Measurements from ENCODE around the gene RASEF. TPM values are rescaled to one million over a fixed set of nuclear protein-coding genes. Genes with fewer than 3 reads are reported as not detected.

The RASEF gene
- total and polyA plus RNA-seq, 4 donors: 0.06 to 2.0 (median 0.14) TPM

GRCh38 chr9:83027153-83027891 is 35.6 kb downstream of the RASEF start:
- DNase-seq: no peak
- no peak for ATAC-seq (ENCODE audit: low FRiP score)
- WGBS, 2 donors: 89 to 93% methylated on average over 5 of the region's 5 CpGs
- H3K27ac ChIP-seq (ENCODE audit: low read depth in 1 of 2, low read length in 2 of 2): no peak overlapping the region
- no peaks in the 10 kb centered on the region for H3K4me1 ChIP-seq (ENCODE audit: control insufficient read depth in 1 of 2, insufficient read depth in 2 of 2, low read length in 2 of 2)
- intact Hi-C loops (cut with DNase I): no loop called here
- no peak overlapping the region for H3K4me3 ChIP-seq (ENCODE audit: low read length in 2 of 2)
- H3K9me3 ChIP-seq (ENCODE audit: control insufficient read depth, low read length): peaks cover 2% of the 10 kb centered on the region
- no peaks in the 10 kb centered on the region for H3K27me3 ChIP-seq (ENCODE audit: control insufficient read depth in 1 of 2, insufficient read depth in 2 of 2, low read length in 1 of 2)
- no peaks in the 10 kb centered on the region for H3K36me3 ChIP-seq (ENCODE audit: control insufficient read depth in 1 of 2, insufficient read depth in 2 of 2, low read length in 1 of 2)

GRCh38 chr9:83024506-83025125 is 38.3 kb downstream of the RASEF start:
- Histone ChIP-seq H3K27me3 (ENCODE audit: control insufficient read depth in 1 of 2, insufficient read depth in 2 of 2, low read length in 1 of 2) (no peaks in the 10 kb centered on the region), H3K36me3 (ENCODE audit: control insufficient read depth in 1 of 2, insufficient read depth in 2 of 2, low read length in 1 of 2) (no peaks in the 10 kb centered on the region), H3K27ac (ENCODE audit: low read depth in 1 of 2, low read length in 2 of 2) (no peak overlapping the region), H3K9me3 (ENCODE audit: control insufficient read depth, low read length) (no peaks in the 10 kb centered on the region), H3K4me1 (ENCODE audit: control insufficient read depth in 1 of 2, insufficient read depth in 2 of 2, low read length in 2 of 2) (no peaks in the 10 kb centered on the region), H3K4me3 (ENCODE audit: low read length in 2 of 2) (no peak overlapping the region)
- intact Hi-C loops (cut with DNase I): no loop called here
- 47 to 49% methylated on average over 7 of the region's 7 CpGs for WGBS, 2 donors
- ATAC-seq (ENCODE audit: low FRiP score): no peak
- no peak for DNase-seq

GRCh38 chr9:83023151-83023550 is 39.8 kb downstream of the RASEF start:
- ATAC-seq (ENCODE audit: low FRiP score) (no peak), DNase-seq (no peak)

GRCh38 chr9:83020864-83021263 is 42.1 kb downstream of the RASEF start:
- Histone ChIP-seq H3K27me3 (ENCODE audit: control insufficient read depth in 1 of 2, insufficient read depth in 2 of 2, low read length in 1 of 2) (no peaks in the 10 kb centered on the region), H3K4me3 (ENCODE audit: low read length in 2 of 2) (no peak overlapping the region), H3K36me3 (ENCODE audit: control insufficient read depth in 1 of 2, insufficient read depth in 2 of 2, low read length in 1 of 2) (no peaks in the 10 kb centered on the region), H3K9me3 (ENCODE audit: control insufficient read depth, low read length) (peaks cover 2% of the 10 kb centered on the region), H3K27ac (ENCODE audit: low read depth in 1 of 2, low read length in 2 of 2) (no peak overlapping the region), H3K4me1 (ENCODE audit: control insufficient read depth in 1 of 2, insufficient read depth in 2 of 2, low read length in 2 of 2) (no peaks in the 10 kb centered on the region)
- DNase-seq (no peak), ATAC-seq (ENCODE audit: low FRiP score) (no peak)
- 89 to 94% methylated on average over 2 of the region's 2 CpGs for WGBS, 2 donors
- intact Hi-C loops (cut with DNase I): no loop called here

More at GRCh38 chr9:83023151-83023550, 39.8 kb downstream of the RASEF start:
- Histone ChIP-seq H3K4me1 (ENCODE audit: control insufficient read depth in 1 of 2, insufficient read depth in 2 of 2, low read length in 2 of 2) (no peaks in the 10 kb centered on the region), H3K27ac (ENCODE audit: low read depth in 1 of 2, low read length in 2 of 2) (no peak overlapping the region), H3K36me3 (ENCODE audit: control insufficient read depth in 1 of 2, insufficient read depth in 2 of 2, low read length in 1 of 2) (no peaks in the 10 kb centered on the region), H3K27me3 (ENCODE audit: control insufficient read depth in 1 of 2, insufficient read depth in 2 of 2, low read length in 1 of 2) (no peaks in the 10 kb centered on the region), H3K4me3 (ENCODE audit: low read length in 2 of 2) (no peak overlapping the region), H3K9me3 (ENCODE audit: control insufficient read depth, low read length) (no peaks in the 10 kb centered on the region)
- WGBS, 2 donors: 82% methylated on average over 1 of the region's 1 CpG
- intact Hi-C loops (cut with DNase I): no loop called here

- no peaks in the 10 kb centered on the region for H3K27me3 ChIP-seq (ENCODE audit: control insufficient read depth in 1 of 2, insufficient read depth in 2 of 2, low read length in 1 of 2)
- ATAC-seq (ENCODE audit: low FRiP score): no peak
- H3K4me1 ChIP-seq (ENCODE audit: control insufficient read depth in 1 of 2, insufficient read depth in 2 of 2, low read length in 2 of 2): no peaks in the 10 kb centered on the region
- no peaks in the 10 kb centered on the region for H3K36me3 ChIP-seq (ENCODE audit: control insufficient read depth in 1 of 2, insufficient read depth in 2 of 2, low read length in 1 of 2)
- 90% methylated on average over 7 of the region's 7 CpGs for WGBS, 2 donors
- H3K9me3 ChIP-seq (ENCODE audit: control insufficient read depth, low read length): peaks cover 2% of the 10 kb centered on the region
- no peak for DNase-seq
- no peak overlapping the region for H3K4me3 ChIP-seq (ENCODE audit: low read length in 2 of 2)
- intact Hi-C loops (cut with DNase I): no loop called here
- no peak overlapping the region for H3K27ac ChIP-seq (ENCODE audit: low read depth in 1 of 2, low read length in 2 of 2)
These were observed 42.6 kb downstream of the RASEF start for GRCh38 chr9:83020327-83020726.

- no peak for DNase-seq
- H3K27me3 ChIP-seq (ENCODE audit: control insufficient read depth in 1 of 2, insufficient read depth in 2 of 2, low read length in 1 of 2): no peaks in the 10 kb centered on the region
- ATAC-seq (ENCODE audit: low FRiP score): no peak
- WGBS, 2 donors: 88 to 91% methylated on average over 2 of the region's 2 CpGs
- no peaks in the 10 kb centered on the region for H3K4me1 ChIP-seq (ENCODE audit: control insufficient read depth in 1 of 2, insufficient read depth in 2 of 2, low read length in 2 of 2)
- no peak overlapping the region for H3K4me3 ChIP-seq (ENCODE audit: low read length in 2 of 2)
- H3K9me3 ChIP-seq (ENCODE audit: control insufficient read depth, low read length): peaks cover 2% of the 10 kb centered on the region
- intact Hi-C loops (cut with DNase I): no loop called here
- H3K36me3 ChIP-seq (ENCODE audit: control insufficient read depth in 1 of 2, insufficient read depth in 2 of 2, low read length in 1 of 2): no peaks in the 10 kb centered on the region
- no peak overlapping the region for H3K27ac ChIP-seq (ENCODE audit: low read depth in 1 of 2, low read length in 2 of 2)
These were observed 43.7 kb downstream of the RASEF start for GRCh38 chr9:83019246-83019645.

GRCh38 chr9:83015897-83016296 is 47.0 kb downstream of the RASEF start:
- H3K27me3 ChIP-seq (ENCODE audit: control insufficient read depth in 1 of 2, insufficient read depth in 2 of 2, low read length in 1 of 2): no peaks in the 10 kb centered on the region
- H3K4me1 ChIP-seq (ENCODE audit: control insufficient read depth in 1 of 2, insufficient read depth in 2 of 2, low read length in 2 of 2): peaks cover 0 to 3% of the 10 kb centered on the region in 2 donors
- no peak for DNase-seq
- WGBS, 2 donors: 93 to 98% methylated on average over 2 of the region's 2 CpGs
- H3K9me3 ChIP-seq (ENCODE audit: control insufficient read depth, low read length): peaks cover 2% of the 10 kb centered on the region
- H3K27ac ChIP-seq (ENCODE audit: low read depth in 1 of 2, low read length in 2 of 2): no peak overlapping the region
- no peak for ATAC-seq (ENCODE audit: low FRiP score)
- no peaks in the 10 kb centered on the region for H3K36me3 ChIP-seq (ENCODE audit: control insufficient read depth in 1 of 2, insufficient read depth in 2 of 2, low read length in 1 of 2)
- intact Hi-C loops (cut with DNase I): no loop called here
- H3K4me3 ChIP-seq (ENCODE audit: low read length in 2 of 2): no peak overlapping the region

- DNase-seq (no peak), ATAC-seq (ENCODE audit: low FRiP score) (no peak)
- no peaks in the 10 kb centered on the region for H3K27me3 ChIP-seq (ENCODE audit: control insufficient read depth in 1 of 2, insufficient read depth in 2 of 2, low read length in 1 of 2)
- no peak overlapping the region for H3K4me3 ChIP-seq (ENCODE audit: low read length in 2 of 2)
- H3K36me3 ChIP-seq (ENCODE audit: control insufficient read depth in 1 of 2, insufficient read depth in 2 of 2, low read length in 1 of 2): no peaks in the 10 kb centered on the region
- H3K27ac ChIP-seq (ENCODE audit: low read depth in 1 of 2, low read length in 2 of 2): no peak overlapping the region
- H3K4me1 ChIP-seq (ENCODE audit: control insufficient read depth in 1 of 2, insufficient read depth in 2 of 2, low read length in 2 of 2): peaks cover 0 to 3% of the 10 kb centered on the region in 2 donors
- peaks cover 2% of the 10 kb centered on the region for H3K9me3 ChIP-seq (ENCODE audit: control insufficient read depth, low read length)
- intact Hi-C loops (cut with DNase I): no loop called here
- WGBS, 2 donors: 73 to 78% methylated on average over 3 of the region's 3 CpGs
These were observed 48.9 kb downstream of the RASEF start for GRCh38 chr9:83013867-83014605.
